ENCODE measurements around the gene CABCOCO1. TPM values are rescaled to one million over a fixed set of nuclear protein-coding genes. Genes with fewer than 3 reads are reported as not detected.

Gene CABCOCO1
- total RNA-seq, 1 donor from 2014 or later = 0.28 TPM

GRCh38 chr10:61758433-61758832 is 95.7 kb downstream of the CABCOCO1 start:
- Mint-ChIP-seq H3K27me3 (ENCODE audit: unreplicated experiment) (no peaks in the 10 kb centered on the region), H3K4me3 (ENCODE audit: unreplicated experiment) (no peak overlapping the region), H3K36me3 (ENCODE audit: low read depth, unreplicated experiment) (no peaks in the 10 kb centered on the region), H3K27ac (ENCODE audit: unreplicated experiment) (no peak overlapping the region), H3K9me3 (ENCODE audit: unreplicated experiment) (no peaks in the 10 kb centered on the region), H3K4me1 (ENCODE audit: unreplicated experiment) (peaks cover 3% of the 10 kb centered on the region)
- DNase-seq (ENCODE audit: low spot score) = no peak
- no peak for TF ChIP-seq CTCF (IDR thresholded peaks at IDR 0.05; ENCODE audit: unreplicated experiment)

- no peak for DNase-seq (ENCODE audit: low spot score)
- H3K36me3 Mint-ChIP-seq (ENCODE audit: low read depth, unreplicated experiment) = no peaks in the 10 kb centered on the region
- H3K4me1 Mint-ChIP-seq (ENCODE audit: unreplicated experiment) = peaks cover 3% of the 10 kb centered on the region
- no peak overlapping the region for H3K27ac Mint-ChIP-seq (ENCODE audit: unreplicated experiment)
- no peaks in the 10 kb centered on the region for H3K9me3 Mint-ChIP-seq (ENCODE audit: unreplicated experiment)
- no peaks in the 10 kb centered on the region for H3K27me3 Mint-ChIP-seq (ENCODE audit: unreplicated experiment)
- TF ChIP-seq CTCF (IDR thresholded peaks at IDR 0.05; ENCODE audit: unreplicated experiment) = no peak
- H3K4me3 Mint-ChIP-seq (ENCODE audit: unreplicated experiment) = no peak overlapping the region
Measured at GRCh38 chr10:61759751-61760150, 97.0 kb downstream of the CABCOCO1 start.

- H3K4me1 Mint-ChIP-seq (ENCODE audit: unreplicated experiment) = peaks cover 6% of the 10 kb centered on the region
- no peak overlapping the region for H3K27ac Mint-ChIP-seq (ENCODE audit: unreplicated experiment)
- no peaks in the 10 kb centered on the region for H3K36me3 Mint-ChIP-seq (ENCODE audit: low read depth, unreplicated experiment)
- H3K9me3 Mint-ChIP-seq (ENCODE audit: unreplicated experiment) = no peaks in the 10 kb centered on the region
- no peak for TF ChIP-seq CTCF (IDR thresholded peaks at IDR 0.05; ENCODE audit: unreplicated experiment)
- H3K27me3 Mint-ChIP-seq (ENCODE audit: unreplicated experiment) = no peaks in the 10 kb centered on the region
- DNase-seq (ENCODE audit: low spot score) = no peak
- no peak overlapping the region for H3K4me3 Mint-ChIP-seq (ENCODE audit: unreplicated experiment)
Measured at GRCh38 chr10:61760943-61761824, 98.5 kb downstream of the CABCOCO1 start.

GRCh38 chr10:61761825-61762217 is 99.1 kb downstream of the CABCOCO1 start:
- H3K27me3 Mint-ChIP-seq (ENCODE audit: unreplicated experiment) = no peaks in the 10 kb centered on the region
- no peak for DNase-seq (ENCODE audit: low spot score)
- H3K4me1 Mint-ChIP-seq (ENCODE audit: unreplicated experiment) = peaks cover 6% of the 10 kb centered on the region
- H3K36me3 Mint-ChIP-seq (ENCODE audit: low read depth, unreplicated experiment) = no peaks in the 10 kb centered on the region
- H3K9me3 Mint-ChIP-seq (ENCODE audit: unreplicated experiment) = no peaks in the 10 kb centered on the region
- no peak overlapping the region for H3K27ac Mint-ChIP-seq (ENCODE audit: unreplicated experiment)
- TF ChIP-seq CTCF (IDR thresholded peaks at IDR 0.05; ENCODE audit: unreplicated experiment) = no peak
- H3K4me3 Mint-ChIP-seq (ENCODE audit: unreplicated experiment) = no peak overlapping the region

GRCh38 chr10:61763778-61764177 is 101.0 kb downstream of the CABCOCO1 start:
- Mint-ChIP-seq H3K27ac (ENCODE audit: unreplicated experiment) (no peak overlapping the region), H3K4me3 (ENCODE audit: unreplicated experiment) (no peak overlapping the region), H3K36me3 (ENCODE audit: low read depth, unreplicated experiment) (no peaks in the 10 kb centered on the region), H3K9me3 (ENCODE audit: unreplicated experiment) (no peaks in the 10 kb centered on the region), H3K4me1 (ENCODE audit: unreplicated experiment) (peaks cover 3% of the 10 kb centered on the region), H3K27me3 (ENCODE audit: unreplicated experiment) (no peaks in the 10 kb centered on the region)
- TF ChIP-seq CTCF (IDR thresholded peaks at IDR 0.05; ENCODE audit: unreplicated experiment) = no peak
- no peak for DNase-seq (ENCODE audit: low spot score)

Measured in endothelial cell (in vitro differentiated cells).